Measurements from ENCODE around the gene ATP8B3.
"Not testable (repeated sequence)": the region's sequence is repeated elsewhere in the genome, so short reads cannot be mapped to it uniquely, and the experiment has no call there.

Gene ATP8B3

GRCh38 chr19:1815605-1816529 lies 3.8 kb upstream of the ATP8B3 start:
- no peak for DNase-seq (ENCODE audit: low read depth)

- DNase-seq (ENCODE audit: low read depth), result no peak
Observed at GRCh38 chr19:1814833-1815604, 2.9 kb upstream of the ATP8B3 start.

GRCh38 chr19:1814391-1814790 lies 2.3 kb upstream of the ATP8B3 start:
- no peak for DNase-seq (ENCODE audit: low read depth)

GRCh38 chr19:1813192-1814182 lies 1.4 kb upstream of the ATP8B3 start:
- DNase-seq (ENCODE audit: low read depth), result no peak

GRCh38 chr19:1812426-1813191 lies 533 bp upstream of the ATP8B3 start:
- DNase-seq (ENCODE audit: low read depth), result peak; percentile 38

GRCh38 chr19:1811472-1811894 lies 593 bp downstream of the ATP8B3 start:
- DNase-seq (ENCODE audit: low read depth), result no peak

GRCh38 chr19:1810439-1811160 lies 1.5 kb downstream of the ATP8B3 start:
- no peak for DNase-seq (ENCODE audit: low read depth)

GRCh38 chr19:1809678-1810077 lies 2.4 kb downstream of the ATP8B3 start:
- no peak for DNase-seq (ENCODE audit: low read depth)

- DNase-seq (ENCODE audit: low read depth), result no peak
Observed at GRCh38 chr19:1808395-1808731, 3.7 kb downstream of the ATP8B3 start.

- DNase-seq (ENCODE audit: low read depth), result no peak
Observed at GRCh38 chr19:1807695-1808394, 4.2 kb downstream of the ATP8B3 start.

GRCh38 chr19:1807030-1807694 lies 4.9 kb downstream of the ATP8B3 start:
- no peak for DNase-seq (ENCODE audit: low read depth)

- no peak for DNase-seq (ENCODE audit: low read depth)
Observed at GRCh38 chr19:1806184-1807029, 5.7 kb downstream of the ATP8B3 start.

- DNase-seq (ENCODE audit: low read depth), result no peak
Observed at GRCh38 chr19:1805401-1806183, 6.5 kb downstream of the ATP8B3 start.

GRCh38 chr19:1804858-1805257 lies 7.2 kb downstream of the ATP8B3 start:
- no peak for DNase-seq (ENCODE audit: low read depth)

GRCh38 chr19:1799695-1800342 lies 12.3 kb downstream of the ATP8B3 start:
- DNase-seq (ENCODE audit: low read depth), result no peak

GRCh38 chr19:1797313-1797712 lies 14.8 kb downstream of the ATP8B3 start:
- not testable (repeated sequence) for DNase-seq (ENCODE audit: low read depth)
